ENCODE results near the gene PM20D1. TPM values are rescaled to one million over a fixed set of nuclear protein-coding genes. Genes with fewer than 3 reads are reported as not detected.
"Not testable (repeated sequence)": the region's sequence is repeated elsewhere in the genome, so short reads cannot be mapped to it uniquely, and the experiment has no call there.

The PM20D1 gene, protein sequence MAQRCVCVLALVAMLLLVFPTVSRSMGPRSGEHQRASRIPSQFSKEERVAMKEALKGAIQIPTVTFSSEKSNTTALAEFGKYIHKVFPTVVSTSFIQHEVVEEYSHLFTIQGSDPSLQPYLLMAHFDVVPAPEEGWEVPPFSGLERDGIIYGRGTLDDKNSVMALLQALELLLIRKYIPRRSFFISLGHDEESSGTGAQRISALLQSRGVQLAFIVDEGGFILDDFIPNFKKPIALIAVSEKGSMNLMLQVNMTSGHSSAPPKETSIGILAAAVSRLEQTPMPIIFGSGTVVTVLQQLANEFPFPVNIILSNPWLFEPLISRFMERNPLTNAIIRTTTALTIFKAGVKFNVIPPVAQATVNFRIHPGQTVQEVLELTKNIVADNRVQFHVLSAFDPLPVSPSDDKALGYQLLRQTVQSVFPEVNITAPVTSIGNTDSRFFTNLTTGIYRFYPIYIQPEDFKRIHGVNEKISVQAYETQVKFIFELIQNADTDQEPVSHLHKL
- total RNA-seq = 0.16 and 0.71 TPM in 2 replicates

DNA sequence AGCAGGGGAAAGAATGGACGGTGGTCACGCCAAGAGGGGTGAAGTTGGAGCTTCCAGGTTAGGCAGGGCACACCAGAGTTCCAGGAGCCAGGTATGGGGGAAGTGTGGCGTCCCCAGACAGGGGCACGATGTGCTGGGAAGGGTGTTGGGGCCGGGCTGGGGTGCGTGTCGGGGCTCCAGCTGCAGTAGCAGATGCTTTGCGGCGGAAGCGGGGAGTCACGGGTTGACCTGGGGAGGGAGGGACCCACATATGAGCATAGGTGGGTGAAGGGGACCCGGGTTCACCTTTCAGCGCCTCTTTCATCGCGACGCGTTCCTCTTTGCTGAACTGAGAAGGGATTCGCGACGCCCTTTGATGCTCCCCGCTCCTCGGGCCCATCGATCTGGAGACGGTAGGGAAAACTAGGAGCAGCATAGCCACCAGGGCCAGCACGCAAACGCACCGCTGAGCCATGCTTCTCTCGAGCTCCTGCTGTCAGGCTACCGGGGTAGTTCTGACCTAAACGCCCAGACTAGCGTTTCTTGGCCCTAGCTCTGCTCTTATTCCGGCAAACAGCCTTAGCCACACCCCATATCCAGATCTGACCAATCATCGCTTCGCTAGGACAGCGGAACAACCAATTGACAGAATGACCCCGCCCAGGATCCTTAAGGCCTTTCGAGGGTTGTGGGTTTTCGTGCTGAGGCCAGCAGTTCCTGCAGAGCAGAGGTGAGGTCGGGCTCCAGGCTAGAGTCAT lies at the start of gene PM20D1:
TSS of gene PM20D1 (minus strand) at position 514 of the 737 bp plus-strand sequence. CDS start at position 454, 60 bp downstream.
- Mint-ChIP-seq H3K9me3 (no peaks in the 10 kb centered on the region), H3K36me3 (ENCODE audit: low read depth) (peaks cover 4% of the 10 kb centered on the region), H3K27ac (peak within 1 kb of the TSS; percentile 87), H3K4me3 (peak within 1 kb of the TSS; percentile 93), H3K27me3 (peaks cover 6% of the 10 kb centered on the region), H3K4me1 (peaks cover 21% of the 10 kb centered on the region)
- intact Hi-C loops (cut with micrococcal nuclease) = loop anchor here (1.0 to 5.0 kb wide), 2 partner anchors 36 to 562 kb away; partner anchors contain the start of gene SLC41A1
- DNase-seq = peak; percentile 97

- H3K4me1 Mint-ChIP-seq = peaks cover 2% of the 10 kb centered on the region
- H3K27me3 Mint-ChIP-seq = peaks cover 42% of the 10 kb centered on the region
- H3K9me3 Mint-ChIP-seq = peaks cover 5% of the 10 kb centered on the region
- intact Hi-C loops (cut with micrococcal nuclease) = no loop called here
- no peak overlapping the region for H3K27ac Mint-ChIP-seq
- no peaks in the 10 kb centered on the region for H3K36me3 Mint-ChIP-seq (ENCODE audit: low read depth)
- no peak for DNase-seq
- no peak overlapping the region for H3K4me3 Mint-ChIP-seq
Observed at GRCh38 chr1:205896351-205896750, 46.4 kb upstream of the PM20D1 start.

GRCh38 chr1:205894119-205894518 lies 44.2 kb upstream of the PM20D1 start:
- H3K4me3 Mint-ChIP-seq; intact Hi-C loops (cut with micrococcal nuclease); DNase-seq; H3K4me1 Mint-ChIP-seq; H3K27ac Mint-ChIP-seq; H3K36me3 Mint-ChIP-seq (ENCODE audit: low read depth): not testable (repeated sequence)
- peaks cover 15% of the 10 kb centered on the region for H3K9me3 Mint-ChIP-seq
- H3K27me3 Mint-ChIP-seq = peaks cover 36% of the 10 kb centered on the region

DNA sequence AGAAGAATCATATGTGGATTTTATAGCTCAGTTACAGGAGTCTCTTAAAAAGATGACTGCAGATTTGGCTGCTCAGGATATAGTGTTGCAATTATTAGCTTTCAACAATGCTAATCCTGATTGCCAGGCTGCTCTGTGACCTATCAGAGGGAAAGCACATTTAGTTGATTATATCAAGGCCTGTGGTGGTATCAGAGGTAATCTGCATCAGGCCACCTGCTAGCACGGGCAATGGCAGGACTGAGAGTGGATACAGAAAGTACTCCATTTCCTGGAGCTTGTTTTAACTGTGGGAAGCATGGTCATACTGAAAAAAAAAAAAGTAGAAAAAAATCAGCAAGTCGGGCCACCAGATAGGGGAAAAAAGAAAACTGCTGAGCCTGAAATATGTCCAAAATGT lies 42.2 kb upstream of the PM20D1 start:
- intact Hi-C loops (cut with micrococcal nuclease); H3K4me1 Mint-ChIP-seq; H3K4me3 Mint-ChIP-seq; H3K27ac Mint-ChIP-seq; H3K36me3 Mint-ChIP-seq (ENCODE audit: low read depth); DNase-seq: not testable (repeated sequence)
- H3K9me3 Mint-ChIP-seq = peaks cover 17% of the 10 kb centered on the region
- peaks cover 31% of the 10 kb centered on the region for H3K27me3 Mint-ChIP-seq

DNA sequence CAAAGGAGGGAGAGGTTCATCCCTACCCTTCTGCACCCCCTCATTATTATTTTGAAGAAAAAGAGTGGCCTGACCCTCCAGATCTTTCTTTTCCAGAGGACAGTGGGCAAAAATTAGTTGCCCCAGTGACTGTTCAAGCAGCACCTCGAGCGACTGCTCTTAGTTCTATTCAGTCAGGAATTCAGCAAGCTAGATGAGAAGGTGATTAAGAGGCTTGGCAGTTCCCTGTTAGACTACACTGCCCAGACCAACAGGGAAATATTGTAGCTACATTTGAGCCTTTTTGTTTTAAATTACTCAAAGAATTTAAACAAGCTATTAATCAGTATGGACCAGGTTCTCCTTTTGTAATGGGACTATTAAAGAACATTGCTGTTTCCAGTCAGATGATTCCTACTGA lies 41.5 kb upstream of the PM20D1 start:
- intact Hi-C loops (cut with micrococcal nuclease); H3K36me3 Mint-ChIP-seq (ENCODE audit: low read depth); H3K4me3 Mint-ChIP-seq; H3K27ac Mint-ChIP-seq; DNase-seq; H3K4me1 Mint-ChIP-seq: not testable (repeated sequence)
- Mint-ChIP-seq H3K27me3 (peaks cover 29% of the 10 kb centered on the region), H3K9me3 (peaks cover 17% of the 10 kb centered on the region)

DNA sequence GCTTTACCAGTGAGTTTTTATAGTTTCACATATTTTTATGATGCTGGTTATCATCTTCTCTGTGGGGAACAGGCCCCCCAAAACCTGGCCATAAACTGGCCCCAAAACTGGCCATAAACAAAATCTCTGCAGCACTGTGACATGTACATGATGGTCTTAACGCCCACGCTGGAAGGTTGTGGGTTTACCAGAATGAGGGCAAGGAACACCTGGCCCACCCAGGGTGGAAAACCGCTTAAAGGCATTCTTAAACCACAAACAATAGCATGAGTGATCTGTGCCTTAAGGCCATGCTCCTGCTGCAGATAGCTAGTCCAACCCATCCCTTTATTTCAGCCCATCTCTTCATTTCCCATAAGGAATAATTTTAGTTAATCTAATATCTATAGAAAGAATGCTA lies 40.7 kb upstream of the PM20D1 start:
- intact Hi-C loops (cut with micrococcal nuclease) = not testable (repeated sequence)

GRCh38 chr1:205889706-205890105 lies 39.8 kb upstream of the PM20D1 start:
- intact Hi-C loops (cut with micrococcal nuclease); H3K4me1 Mint-ChIP-seq; H3K4me3 Mint-ChIP-seq; H3K36me3 Mint-ChIP-seq (ENCODE audit: low read depth); DNase-seq; H3K27ac Mint-ChIP-seq: not testable (repeated sequence)
- peaks cover 12% of the 10 kb centered on the region for H3K9me3 Mint-ChIP-seq
- peaks cover 19% of the 10 kb centered on the region for H3K27me3 Mint-ChIP-seq

More for the DNA sequence above, 40.7 kb upstream of the PM20D1 start:
- Mint-ChIP-seq H3K27me3 (peaks cover 25% of the 10 kb centered on the region), H3K9me3 (peaks cover 12% of the 10 kb centered on the region)
- H3K27ac Mint-ChIP-seq; H3K4me1 Mint-ChIP-seq; H3K4me3 Mint-ChIP-seq; H3K36me3 Mint-ChIP-seq (ENCODE audit: low read depth); DNase-seq: not testable (repeated sequence)

DNA sequence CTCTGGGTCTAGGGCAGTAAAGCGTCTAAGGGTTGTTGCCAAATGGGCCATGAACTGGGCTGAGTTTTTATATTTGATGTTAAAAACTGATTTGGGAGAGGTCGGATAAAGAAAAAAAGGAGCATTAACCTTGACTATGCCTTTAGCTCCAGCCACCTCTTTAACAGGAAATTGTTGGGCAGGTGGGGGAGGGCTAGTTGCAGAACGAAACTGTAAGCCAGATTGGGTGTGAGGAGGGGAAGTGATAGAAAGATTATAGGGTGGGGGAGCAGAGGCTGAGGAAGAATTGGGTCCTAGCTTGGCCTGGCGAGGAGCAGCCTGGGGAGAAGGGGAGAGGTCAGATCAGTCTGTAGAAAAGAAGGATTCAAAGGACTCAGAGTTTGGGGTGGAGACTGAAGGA lies 39.1 kb upstream of the PM20D1 start:
- peak; percentile 71 for DNase-seq
- H3K27me3 Mint-ChIP-seq = peaks cover 16% of the 10 kb centered on the region
- not testable (repeated sequence) for H3K4me1 Mint-ChIP-seq

GRCh38 chr1:205883792-205884191 lies 33.9 kb upstream of the PM20D1 start:
- H3K4me1 Mint-ChIP-seq = peaks cover 2% of the 10 kb centered on the region
- H3K4me3 Mint-ChIP-seq = no peak overlapping the region
- peaks cover 4% of the 10 kb centered on the region for H3K9me3 Mint-ChIP-seq
- H3K27ac Mint-ChIP-seq = no peak overlapping the region
- H3K36me3 Mint-ChIP-seq (ENCODE audit: low read depth) = no peaks in the 10 kb centered on the region
- H3K27me3 Mint-ChIP-seq = peaks cover 28% of the 10 kb centered on the region
- intact Hi-C loops (cut with micrococcal nuclease) = no loop called here
- DNase-seq = no peak

More for the DNA sequence above, 39.1 kb upstream of the PM20D1 start:
- H3K36me3 Mint-ChIP-seq (ENCODE audit: low read depth); intact Hi-C loops (cut with micrococcal nuclease); H3K27ac Mint-ChIP-seq; H3K4me3 Mint-ChIP-seq: not testable (repeated sequence)
- peaks cover 12% of the 10 kb centered on the region for H3K9me3 Mint-ChIP-seq

- Mint-ChIP-seq H3K36me3 (ENCODE audit: low read depth) (no peaks in the 10 kb centered on the region), H3K4me1 (no peaks in the 10 kb centered on the region), H3K9me3 (peaks cover 12% of the 10 kb centered on the region), H3K4me3 (no peak overlapping the region), H3K27me3 (peaks cover 45% of the 10 kb centered on the region), H3K27ac (no peak overlapping the region)
- no peak for DNase-seq
- intact Hi-C loops (cut with micrococcal nuclease) = no loop called here
Observed at GRCh38 chr1:205880923-205881322, 31.0 kb upstream of the PM20D1 start.

DNA sequence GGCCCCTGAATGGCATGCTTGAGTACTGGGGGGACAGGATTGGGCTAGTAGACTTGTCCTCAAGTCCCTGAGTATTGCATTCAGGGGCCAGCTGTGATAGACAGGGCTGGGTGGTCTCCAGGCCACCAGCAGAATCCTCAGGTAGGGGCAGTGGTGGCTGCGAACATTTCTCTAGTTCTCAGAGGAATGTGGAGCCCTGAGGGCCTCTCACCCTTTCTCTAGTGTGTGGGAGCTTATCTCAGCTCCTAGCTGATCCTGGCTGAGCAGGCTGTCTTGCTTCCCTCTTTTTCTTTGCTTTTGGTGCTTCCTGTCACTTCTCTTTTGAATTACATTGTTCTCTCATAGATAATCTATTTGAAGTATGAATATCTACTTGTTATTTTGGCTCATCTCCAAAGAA lies 30.0 kb upstream of the PM20D1 start:
- H3K9me3 Mint-ChIP-seq = peaks cover 12% of the 10 kb centered on the region
- H3K27ac Mint-ChIP-seq = no peak overlapping the region
- DNase-seq = no peak
- no peaks in the 10 kb centered on the region for H3K4me1 Mint-ChIP-seq
- H3K27me3 Mint-ChIP-seq = peaks cover 46% of the 10 kb centered on the region
- no peaks in the 10 kb centered on the region for H3K36me3 Mint-ChIP-seq (ENCODE audit: low read depth)
- no peak overlapping the region for H3K4me3 Mint-ChIP-seq
- intact Hi-C loops (cut with micrococcal nuclease) = no loop called here

DNA sequence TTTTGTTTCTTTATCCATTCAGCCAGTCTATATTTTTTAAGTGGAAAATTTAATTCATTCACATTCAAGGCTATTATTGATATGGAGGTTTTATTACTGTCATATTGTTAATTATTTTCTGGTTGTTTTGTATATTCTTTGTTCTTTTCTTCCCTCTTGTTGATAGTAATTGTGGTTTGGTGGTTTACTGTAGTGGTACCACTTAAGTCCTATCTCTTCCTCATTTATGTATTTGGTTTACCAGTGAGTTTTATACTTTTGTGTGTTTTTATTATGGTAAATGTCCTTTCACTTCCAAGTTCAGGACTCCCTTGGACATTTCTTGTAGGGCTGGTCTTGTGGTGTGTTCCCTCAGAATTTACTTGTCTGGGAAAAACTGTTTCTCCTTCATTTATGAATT lies 28.1 kb upstream of the PM20D1 start:
- intact Hi-C loops (cut with micrococcal nuclease) = no loop called here
- no peak for DNase-seq
- Mint-ChIP-seq H3K4me1 (no peaks in the 10 kb centered on the region), H3K9me3 (peaks cover 12% of the 10 kb centered on the region), H3K27me3 (peaks cover 42% of the 10 kb centered on the region), H3K27ac (no peak overlapping the region), H3K4me3 (no peak overlapping the region), H3K36me3 (ENCODE audit: low read depth) (no peaks in the 10 kb centered on the region)

GRCh38 chr1:205873148-205873547 lies 23.2 kb upstream of the PM20D1 start:
- H3K36me3 Mint-ChIP-seq (ENCODE audit: low read depth) = not testable (repeated sequence)

GRCh38 chr1:205870236-205870635 lies 20.3 kb upstream of the PM20D1 start:
- intact Hi-C loops (cut with micrococcal nuclease) = no loop called here
- no peaks in the 10 kb centered on the region for H3K9me3 Mint-ChIP-seq
- peaks cover 4% of the 10 kb centered on the region for H3K27me3 Mint-ChIP-seq
- H3K36me3 Mint-ChIP-seq (ENCODE audit: low read depth) = no peaks in the 10 kb centered on the region
- H3K4me3 Mint-ChIP-seq = no peak overlapping the region
- H3K27ac Mint-ChIP-seq = no peak overlapping the region
- no peaks in the 10 kb centered on the region for H3K4me1 Mint-ChIP-seq
- DNase-seq = no peak

More at GRCh38 chr1:205873148-205873547, 23.2 kb upstream of the PM20D1 start:
- H3K9me3 Mint-ChIP-seq; H3K4me1 Mint-ChIP-seq; H3K27ac Mint-ChIP-seq; DNase-seq; H3K4me3 Mint-ChIP-seq; intact Hi-C loops (cut with micrococcal nuclease): not testable (repeated sequence)
- H3K27me3 Mint-ChIP-seq = peaks cover 14% of the 10 kb centered on the region

All from activated CD4-positive, alpha-beta T cell treated with anti-CD3 and anti-CD28 coated beads, Interleukin-2, amount 10 ng/mL, durations not matched to agents 24 days and 14 days (primary cell).